HL-60 (cell line): ENCODE measurements around the gene EYA4.

Experiments used
- DNase-seq, 2 experiments: peaks; one replicate each; pipeline ENCODE4 v3.0.0-alpha.2; 2010 to 2020; ENCODE audit warnings: low read depth in 1 of 2, low spot score in 1 of 2
- H3K27ac ChIP-seq: fragments of 250-450 bp; sonication (Bioruptor Pico); replicated peaks from 2 replicates; pipeline ENCODE4 v1.5.1; 2020; ENCODE audit warnings: mild to moderate bottlenecking, moderate library complexity
- H3K27me3 ChIP-seq: fragments of 250-450 bp; sonication (Bioruptor Pico); 2 replicates; pipeline ENCODE4 v1.5.1; 2021; ENCODE audit warnings: mild to moderate bottlenecking, moderate library complexity; ENCODE audit not compliant: insufficient read depth, poor library complexity, severe bottlenecking
- H3K4me3 ChIP-seq: replicated peaks from 2 replicates; pipeline ENCODE4 v1.5.1; 2011; ENCODE audit warnings: mild to moderate bottlenecking, control low read depth, low read length; ENCODE audit not compliant: insufficient read depth
- CTCF ChIP-seq: IDR thresholded peaks from one replicate; pipeline ENCODE4 v1.5.1; 2011; ENCODE audit warnings: low read length, control low read depth, inconsistent platforms; ENCODE audit not compliant: insufficient read depth
- GABPA ChIP-seq: IDR thresholded peaks from 2 replicates; pipeline ENCODE4 v1.6.1; 2012; ENCODE audit warnings: low read depth
- POLR2AphosphoS5 ChIP-seq: IDR thresholded peaks from 2 replicates; pipeline ENCODE4 v1.6.1; 2012; ENCODE audit warnings: low read depth
- REST ChIP-seq: IDR thresholded peaks from 2 replicates; pipeline ENCODE4 v1.6.1; 2012; ENCODE audit warnings: low read depth; ENCODE audit not compliant: insufficient replicate concordance
- SPI1 ChIP-seq: IDR thresholded peaks from 2 replicates; pipeline ENCODE4 v1.6.1; 2012; ENCODE audit warnings: low read depth, mild to moderate bottlenecking, borderline replicate concordance

EYA4 gene

GRCh38 chr6:133206942-133207341 lies 34.2 kb upstream of the EYA4 start:
- no peak for TF ChIP-seq POLR2AphosphoS5
- no peak overlapping the region for H3K27ac ChIP-seq
- H3K27me3 ChIP-seq: no peaks in the 10 kb centered on the region
- no peak overlapping the region for H3K4me3 ChIP-seq
- no peak for DNase-seq

- TF ChIP-seq SPI1: no peak
- no peak for TF ChIP-seq REST
- no peak for TF ChIP-seq CTCF
- TF ChIP-seq POLR2AphosphoS5: no peak
- TF ChIP-seq GABPA: no peak
- DNase-seq: no peak
- Histone ChIP-seq H3K27me3 (no peaks in the 10 kb centered on the region), H3K27ac (no peak overlapping the region), H3K4me3 (no peak overlapping the region)
Observed at GRCh38 chr6:133207754-133208153, 33.4 kb upstream of the EYA4 start.

GRCh38 chr6:133208183-133208755 lies 32.9 kb upstream of the EYA4 start:
- Histone ChIP-seq H3K27me3 (no peaks in the 10 kb centered on the region), H3K4me3 (no peak overlapping the region), H3K27ac (no peak overlapping the region)
- no peak for DNase-seq
- TF ChIP-seq CTCF (no peak), REST (no peak), POLR2AphosphoS5 (no peak), SPI1 (no peak), GABPA (no peak)

GRCh38 chr6:133214267-133214666 lies 26.9 kb upstream of the EYA4 start:
- no peak overlapping the region for H3K4me3 ChIP-seq
- no peak for DNase-seq
- TF ChIP-seq CTCF: no peak
- no peak for TF ChIP-seq REST
- TF ChIP-seq SPI1: no peak
- TF ChIP-seq GABPA: no peak
- no peak for TF ChIP-seq POLR2AphosphoS5
- H3K27ac ChIP-seq: no peak overlapping the region
- no peaks in the 10 kb centered on the region for H3K27me3 ChIP-seq
